ENCODE data around the gene TMEM132E.

- TF ChIP-seq CTCF (IDR thresholded peaks at IDR 0.05; ENCODE audit: poor library complexity) (no peak), EZH2phosphoT487 (IDR thresholded peaks at IDR 0.05; ENCODE audit: low read depth, severe bottlenecking, unreplicated experiment) (no peak), EZH2 (IDR thresholded peaks at IDR 0.05; ENCODE audit: borderline replicate concordance) (no peak)
Observed at GRCh38 chr17:34623856-34624766, 44.7 kb downstream of the TMEM132E start.
